SK-N-SH treated with all-trans-retinoic acid at 6 μM for 48 hours (cell line): ENCODE measurements around the gene YIF1A.
"Not testable (repeated sequence)": the region's sequence is repeated elsewhere in the genome, so short reads cannot be mapped to it uniquely, and the experiment has no call there.

Experiments
- ATAC-seq: fragments of 200-7000 bp; cut with Tn5 transposase; 3 replicates; pipeline ENCODE4 v1.9.1; 2020; ENCODE audit warnings: mild to moderate bottlenecking, moderate library complexity
- ARNTL ChIP-seq: fragments of 450-650 bp; formaldehyde crosslinking; IDR thresholded peaks from 2 replicates; pipeline ENCODE4 v1.5.0; 2020; ENCODE audit warnings: low read depth, mild to moderate bottlenecking, moderate library complexity, borderline replicate concordance
- BACH2 ChIP-seq: fragments of 250-450 bp; sonication (Bioruptor Pico); IDR thresholded peaks from 2 replicates; pipeline ENCODE4 v1.9.0; 2021; ENCODE audit warnings: mild to moderate bottlenecking, borderline replicate concordance
- CREB5 ChIP-seq: fragments of 250-450 bp; sonication (Bioruptor Pico); IDR thresholded peaks from 2 replicates; pipeline ENCODE4 v1.5.1; 2020; ENCODE audit warnings: low read depth, mild to moderate bottlenecking, moderate library complexity
- CSDC2 ChIP-seq: fragments of 250-450 bp; sonication (Bioruptor Pico); IDR thresholded peaks from 2 replicates; pipeline ENCODE4 v1.5.0; 2020; ENCODE audit warnings: mild to moderate bottlenecking, moderate library complexity
- CSRNP3 ChIP-seq: fragments of 250-450 bp; sonication (Bioruptor Pico); IDR thresholded peaks from 2 replicates; pipeline ENCODE4 v1.5.1; 2021; ENCODE audit warnings: mild to moderate bottlenecking, moderate library complexity
- ESRRG ChIP-seq: fragments of 250-450 bp; sonication (Bioruptor Pico); IDR thresholded peaks from 2 replicates; pipeline ENCODE4 v1.6.1; 2021; ENCODE audit warnings: mild to moderate bottlenecking
- GLIS3 ChIP-seq: fragments of 250-450 bp; sonication (Bioruptor Pico); IDR thresholded peaks from 2 replicates; pipeline ENCODE4 v1.5.0; 2020; ENCODE audit warnings: mild to moderate bottlenecking, moderate library complexity
- ISL1 ChIP-seq: fragments of 250-450 bp; sonication (Bioruptor Pico); IDR thresholded peaks from 2 replicates; pipeline ENCODE4 v2.1.2; 2022; ENCODE audit warnings: mild to moderate bottlenecking, moderate library complexity
- OSR1 ChIP-seq: fragments of 250-450 bp; sonication (Bioruptor Pico); IDR thresholded peaks from 2 replicates; pipeline ENCODE4 v1.8.0; 2022; ENCODE audit warnings: moderate library complexity, mild to moderate bottlenecking, inconsistent platforms
- PATZ1 ChIP-seq: fragments of 250-450 bp; sonication (Bioruptor Pico); IDR thresholded peaks from 2 replicates; pipeline ENCODE4 v1.8.0; 2020; ENCODE audit warnings: mild to moderate bottlenecking, moderate library complexity, borderline replicate concordance
- POU6F1 ChIP-seq: fragments of 250-450 bp; sonication (Bioruptor Pico); IDR thresholded peaks from 2 replicates; pipeline ENCODE4 v1.8.0; 2021; ENCODE audit warnings: low read depth, mild to moderate bottlenecking, moderate library complexity, borderline replicate concordance
- PPARA ChIP-seq: fragments of 250-450 bp; sonication (Bioruptor Pico); IDR thresholded peaks from 2 replicates; pipeline ENCODE4 v1.5.0; 2020; ENCODE audit warnings: mild to moderate bottlenecking, borderline replicate concordance
- RARB ChIP-seq: fragments of 250-450 bp; sonication (Bioruptor Pico); IDR thresholded peaks from 2 replicates; pipeline ENCODE4 v1.8.0; 2021; ENCODE audit warnings: mild to moderate bottlenecking, moderate library complexity
- SNAI2 ChIP-seq: fragments of 250-450 bp; sonication (Bioruptor Pico); IDR thresholded peaks from 2 replicates; pipeline ENCODE4 v1.5.0; 2020; ENCODE audit warnings: mild to moderate bottlenecking, moderate library complexity
- TCF4 ChIP-seq: fragments of 250-450 bp; sonication (Bioruptor Pico); IDR thresholded peaks from 2 replicates; pipeline ENCODE4 v1.8.0; 2021; ENCODE audit warnings: mild to moderate bottlenecking, moderate library complexity, borderline replicate concordance
- TOX ChIP-seq: fragments of 250-450 bp; sonication (Bioruptor Pico); IDR thresholded peaks from 2 replicates; pipeline ENCODE4 v1.8.0; 2021; ENCODE audit warnings: mild to moderate bottlenecking, moderate library complexity, borderline replicate concordance
- TSHZ2 ChIP-seq: fragments of 250-450 bp; sonication (Bioruptor Pico); IDR thresholded peaks from 2 replicates; pipeline ENCODE4 v1.5.0; 2020; ENCODE audit warnings: mild to moderate bottlenecking, moderate library complexity
- ZC3H10 ChIP-seq: fragments of 250-450 bp; sonication (Bioruptor Pico); IDR thresholded peaks from 2 replicates; pipeline ENCODE4 v1.5.1; 2021; ENCODE audit warnings: mild to moderate bottlenecking, moderate library complexity
- ZFP3 ChIP-seq: fragments of 250-450 bp; sonication (Bioruptor Pico); IDR thresholded peaks from 2 replicates; pipeline ENCODE4 v1.5.0; 2020; ENCODE audit warnings: mild to moderate bottlenecking, moderate library complexity
- ZNF70 ChIP-seq: fragments of 450-650 bp; formaldehyde crosslinking; IDR thresholded peaks from 2 replicates; pipeline ENCODE4 v1.5.0; 2020; ENCODE audit warnings: mild to moderate bottlenecking, moderate library complexity
- ZNF8 ChIP-seq: fragments of 450-650 bp; formaldehyde crosslinking; IDR thresholded peaks from 2 replicates; pipeline ENCODE4 v1.5.0; 2020; ENCODE audit warnings: mild to moderate bottlenecking, moderate library complexity

YIF1A gene

GRCh38 chr11:66311470-66311964, 22.6 kb upstream of the YIF1A start:
- TF ChIP-seq ESRRG = no peak
- no peak for TF ChIP-seq PPARA (CRISPR knock-in tag)
- TF ChIP-seq POU6F1 (CRISPR knock-in tag) = no peak
- TF ChIP-seq PATZ1 = no peak
- no peak for TF ChIP-seq TOX
- TF ChIP-seq ZFP3 (CRISPR knock-in tag) = no peak
- no peak for TF ChIP-seq ARNTL (CRISPR knock-in tag)
- no peak for TF ChIP-seq SNAI2 (CRISPR knock-in tag)
- TF ChIP-seq CREB5 (CRISPR knock-in tag) = no peak
- no peak for TF ChIP-seq CSRNP3 (CRISPR knock-in tag)
- TF ChIP-seq CSDC2 (CRISPR knock-in tag) = no peak
- no peak for TF ChIP-seq ZC3H10 (CRISPR knock-in tag)
- TF ChIP-seq TSHZ2 (CRISPR knock-in tag) = no peak
- no peak for TF ChIP-seq ZNF8 (CRISPR knock-in tag)
- TF ChIP-seq RARB (CRISPR knock-in tag) = no peak
- TF ChIP-seq ISL1 = no peak
- no peak for TF ChIP-seq ZNF70 (CRISPR knock-in tag)
- no peak for TF ChIP-seq GLIS3 (CRISPR knock-in tag)
- no peak for ATAC-seq

GRCh38 chr11:66310803-66311440, 22.0 kb upstream of the YIF1A start:
- ATAC-seq = not testable (repeated sequence)

GRCh38 chr11:66310324-66310723, 21.4 kb upstream of the YIF1A start:
- no peak for TF ChIP-seq ESRRG
- TF ChIP-seq CREB5 (CRISPR knock-in tag) = no peak
- TF ChIP-seq RARB (CRISPR knock-in tag) = no peak
- no peak for TF ChIP-seq SNAI2 (CRISPR knock-in tag)
- TF ChIP-seq POU6F1 (CRISPR knock-in tag) = no peak
- no peak for TF ChIP-seq ISL1
- no peak for TF ChIP-seq GLIS3 (CRISPR knock-in tag)
- no peak for TF ChIP-seq ZNF8 (CRISPR knock-in tag)
- no peak for TF ChIP-seq TCF4
- no peak for TF ChIP-seq BACH2
- no peak for TF ChIP-seq ZFP3 (CRISPR knock-in tag)
- no peak for TF ChIP-seq TSHZ2 (CRISPR knock-in tag)
- TF ChIP-seq ZNF70 (CRISPR knock-in tag) = no peak
- TF ChIP-seq OSR1 (CRISPR knock-in tag) = no peak
- no peak for TF ChIP-seq TOX
- no peak for ATAC-seq
